CD4-positive, alpha-beta memory T cell (primary cell): Measurements from ENCODE around the gene STRADA. TPM values are rescaled to one million over a fixed set of nuclear protein-coding genes. Genes with fewer than 3 reads are reported as not detected.

Experiments used
- CTCF ChIA-PET: fragments of 350-600 bp; sonication (Branson Sonifier 250); formaldehyde crosslinking; loops from one replicate; lab custom pipeline; 2021; ENCODE audit warnings: inconsistent platforms; ENCODE audit not compliant: partially characterized antibody; lab: Charles Lee
- POLR2A ChIA-PET: fragments of 350-600 bp; sonication (Branson Sonifier 250); formaldehyde crosslinking; loops from one replicate; lab custom pipeline; 2021; ENCODE audit not compliant: partially characterized antibody; lab: Charles Lee
- DNase-seq, 5 donors: peaks; one replicate each; pipeline versions ENCODE4 v3.0.0 to v3.0.0-alpha.2; 2020 to 2022; ENCODE audit warnings: mixed read lengths in 1 of 5
- H3K27ac ChIP-seq: one replicate; pipeline ENCODE4 v1.7.0; 2013; ENCODE audit warnings: low read depth, low read length
- H3K27me3 ChIP-seq: 2 replicates; pipeline ENCODE4 v1.7.0; 2013; ENCODE audit warnings: mild to moderate bottlenecking, low read length, moderate library complexity; ENCODE audit not compliant: insufficient read depth
- H3K36me3 ChIP-seq: 2 replicates; pipeline ENCODE4 v1.7.0; 2013; ENCODE audit warnings: mild to moderate bottlenecking, low read length, moderate library complexity; ENCODE audit not compliant: insufficient read depth
- H3K4me1 ChIP-seq: 2 replicates; pipeline ENCODE4 v1.7.0; 2013; ENCODE audit warnings: mild to moderate bottlenecking, low read length, moderate library complexity; ENCODE audit not compliant: insufficient read depth
- H3K4me3 ChIP-seq, 2 donors: one replicate each; pipeline ENCODE4 v1.7.0; 2013; ENCODE audit warnings: low read length in 2 of 2, mild to moderate bottlenecking in 1 of 2
- H3K9me3 ChIP-seq, 2 donors: one replicate each; pipeline ENCODE4 v1.7.0; 2013; ENCODE audit warnings: low read length in 2 of 2, control low read depth in 1 of 2; ENCODE audit not compliant: control insufficient read depth in 1 of 2
- H3K27ac Mint-ChIP-seq, 7 donors: one replicate each; pipeline ENCODE4 v1.8.0; 2020 to 2021; ENCODE audit warnings: mixed read lengths in 7 of 7, mild to moderate bottlenecking in 6 of 7, inconsistent platforms in 3 of 7, moderate library complexity in 3 of 7
- H3K27me3 Mint-ChIP-seq, 2 donors: one replicate each; pipeline ENCODE4 v1.8.0; 2020 to 2021; ENCODE audit warnings: mixed read lengths in 2 of 2
- H3K36me3 Mint-ChIP-seq, 2 donors: one replicate each; pipeline ENCODE4 v1.8.0; 2020 to 2021; ENCODE audit warnings: mixed read lengths in 2 of 2, inconsistent platforms in 1 of 2, mild to moderate bottlenecking in 1 of 2
- H3K4me1 Mint-ChIP-seq, 4 donors: one replicate each; pipeline ENCODE4 v1.8.0; 2020 to 2021; ENCODE audit warnings: mixed read lengths in 4 of 4, mild to moderate bottlenecking in 1 of 4
- H3K4me3 Mint-ChIP-seq, 8 donors: one replicate each; pipeline ENCODE4 v1.8.0; 2020 to 2021; ENCODE audit warnings: mixed read lengths in 8 of 8, mild to moderate bottlenecking in 7 of 8, moderate library complexity in 6 of 8, inconsistent platforms in 3 of 8
- H3K9me3 Mint-ChIP-seq, 8 donors: one replicate each; pipeline ENCODE4 v1.8.0; 2020 to 2021; ENCODE audit warnings: mixed read lengths in 8 of 8, mild to moderate bottlenecking in 5 of 8, inconsistent platforms in 3 of 8, moderate library complexity in 1 of 8
- intact Hi-C: fragments of 100-400 bp; cut with micrococcal nuclease; formaldehyde crosslinking; loops from one replicate; pipeline ENCODE4 v1.15.1; 2023
- polyA plus RNA-seq, 2 donors: library from polyadenylated mRNA; unstranded; fragments of 300-500 nt; fragmentation: Illumina TruSeq; gene quantifications; one replicate each; pipeline ENCODE4 v1.2.3, GENCODE V29; 2021
- total RNA-seq, 2 experiments: library from RNA; stranded (reverse); gene quantifications; one replicate each; pipeline ENCODE4 v1.2.3, GENCODE V29; 2021

STRADA gene
- total and polyA plus RNA-seq, 4 experiments from 2014 or later: 20.0 to 58.3 (median 38.5) TPM

DNA sequence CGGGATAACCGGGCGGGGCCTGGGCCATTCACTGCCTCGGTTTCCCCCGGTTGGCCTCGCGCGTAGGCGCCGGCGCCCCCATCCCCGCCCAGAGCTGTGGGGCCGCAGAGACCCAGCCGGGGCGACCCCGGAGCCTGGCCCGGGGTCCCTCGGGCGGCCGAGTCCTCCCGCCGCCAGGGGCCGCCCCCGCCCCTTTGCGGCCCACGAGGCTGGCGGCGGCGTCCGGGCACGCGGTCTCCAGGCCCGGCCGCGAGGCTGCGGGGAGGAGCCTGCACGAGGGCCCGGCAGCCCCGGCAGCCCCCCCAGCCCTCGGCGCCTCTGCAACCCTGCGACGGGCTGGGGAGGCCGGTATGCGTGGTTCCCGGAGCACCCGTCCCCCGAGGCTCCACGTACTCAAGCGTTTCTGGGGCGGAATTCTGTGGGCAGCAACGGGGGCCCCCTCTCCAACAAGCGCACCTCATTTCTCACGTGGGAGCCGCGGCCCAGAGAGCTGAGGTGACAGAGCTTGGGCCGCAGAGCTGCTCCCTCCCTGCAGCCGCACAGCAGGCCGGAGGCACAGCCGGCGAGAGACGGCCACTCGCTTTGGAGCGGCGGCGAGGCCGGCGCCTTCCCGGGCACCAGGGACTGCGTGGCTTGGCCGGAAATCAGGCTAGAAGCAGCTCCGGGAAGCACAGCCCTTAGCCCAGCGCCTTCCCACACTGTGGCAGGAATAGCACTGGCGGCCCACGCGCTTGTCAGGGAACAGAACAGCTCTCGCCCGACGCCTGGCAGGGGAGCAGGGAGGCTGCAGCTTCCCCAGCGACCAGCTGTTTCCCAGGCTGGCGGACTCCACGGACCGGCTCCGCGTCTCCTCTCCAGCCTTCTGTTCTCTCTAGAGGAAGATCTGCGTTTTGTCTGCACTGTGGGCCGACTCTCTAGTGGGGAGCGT is 40.8 kb downstream of the STRADA start:
- Histone ChIP-seq H3K9me3 (no peaks in the 10 kb centered on the region), H3K4me1 (peaks cover 72% of the 10 kb centered on the region), H3K36me3 (peaks cover 17% of the 10 kb centered on the region), H3K27ac (peak overlapping the region; percentile 73), H3K4me3 (peak overlapping the region; percentile 18 to 77), H3K27me3 (no peaks in the 10 kb centered on the region)
- peak; percentile 58 to 74 (median 63) for DNase-seq
- H3K4me3 Mint-ChIP-seq: peak overlapping the region; percentile 92 to 96 (median 94)
- H3K9me3 Mint-ChIP-seq: peaks cover 0 to 2% (median 0%) of the 10 kb centered on the region in 8 donors
- H3K27ac Mint-ChIP-seq: peak overlapping the region; percentile 96 to 100 (median 98)
- peaks cover 36 to 57% of the 10 kb centered on the region in 2 donors for H3K36me3 Mint-ChIP-seq
- intact Hi-C loops: loop anchor here (5.0 to 10.0 kb wide), 2 partner anchors 148 to 804 kb away; partner anchors contain the start of genes CEP95, DCAF7 and DDX5
- ChIA-PET POLR2A (interaction anchor here (0.6 to 23.0 kb wide), 31 partner anchors 5 to 805 kb away, joined by 3 to 1362 read pairs (median 5); partner anchors contain the start of genes CCDC47, CEP95, DDX42 and DDX5), CTCF (interaction anchor here (2.1 to 3.4 kb wide), 3 partner anchors 9 to 73 kb away, joined by 11 to 22 read pairs (median 16); partner anchors contain the start of genes CCDC47, DDX42 and STRADA)
- peaks cover 27 to 72% (median 53%) of the 10 kb centered on the region in 4 donors for H3K4me1 Mint-ChIP-seq
- no peaks in the 10 kb centered on the region for H3K27me3 Mint-ChIP-seq

DNA sequence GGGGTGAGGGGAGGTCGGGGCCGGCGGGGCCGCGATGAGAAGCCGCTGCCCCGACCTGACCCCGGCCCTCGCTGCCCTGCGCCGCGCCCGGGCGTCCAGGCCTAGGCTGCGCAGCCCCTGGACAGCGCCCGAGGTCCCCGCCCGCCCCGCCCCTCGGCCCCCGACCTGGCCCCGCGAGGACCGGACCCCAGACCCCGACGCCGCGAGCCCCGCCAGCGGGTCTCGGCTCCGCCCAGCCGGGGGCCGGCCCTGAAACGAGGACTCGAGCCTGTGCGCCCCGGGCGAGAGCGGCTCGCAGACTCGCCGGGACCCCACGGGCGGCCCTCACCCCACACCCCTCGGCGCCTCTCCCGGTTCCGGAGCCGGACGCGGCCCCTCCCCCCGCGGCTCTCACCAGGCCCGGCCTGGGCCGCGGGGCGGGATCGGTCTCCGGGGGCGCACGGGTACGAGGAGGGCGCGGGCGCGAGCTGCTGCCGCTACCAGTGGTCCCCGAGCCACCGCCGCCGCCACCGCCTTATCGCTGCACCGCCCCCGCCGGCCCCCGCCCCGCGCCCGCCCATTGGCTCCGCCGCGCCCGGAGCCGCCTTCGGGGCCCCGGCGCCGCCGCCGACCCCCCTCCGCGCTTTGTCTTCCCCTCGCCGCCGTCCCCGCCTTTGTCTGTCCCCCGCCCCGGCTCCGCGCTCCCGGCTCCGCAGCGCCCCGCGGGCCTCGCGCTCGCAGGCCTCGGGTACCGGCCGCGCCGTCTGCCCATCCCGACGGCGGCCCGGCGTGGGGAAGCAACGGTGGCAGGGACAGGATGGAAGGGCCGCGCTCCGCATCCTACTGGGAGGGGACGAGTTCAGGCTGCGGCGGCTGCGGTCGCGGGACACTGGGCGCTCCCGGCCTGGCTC is 41.7 kb downstream of the STRADA start, which contains the start of gene LIMD2:
Gene LIMD2, minus strand, starts transcription at position 488 of the 890 bp plus-strand sequence. CDS start 827 bp downstream, outside the sequence.
- Mint-ChIP-seq H3K36me3 (peaks cover 32 to 59% of the 10 kb centered on the region in 2 donors), H3K27me3 (no peaks in the 10 kb centered on the region), H3K4me1 (peaks cover 27 to 72% (median 51%) of the 10 kb centered on the region in 4 donors), H3K27ac (peak within 1 kb of the TSS; percentile 96 to 100 (median 98)), H3K4me3 (peak within 1 kb of the TSS; percentile 94 to 99 (median 98)), H3K9me3 (peaks cover 0 to 5% (median 0%) of the 10 kb centered on the region in 8 donors)
- CTCF ChIA-PET: interaction anchor here (2.1 to 3.4 kb wide), 2 partner anchors 10 to 42 kb away, joined by 16 to 22 read pairs; partner anchors contain the start of gene STRADA
- Histone ChIP-seq H3K4me1 (peaks cover 72% of the 10 kb centered on the region), H3K27ac (peak within 1 kb of the TSS; percentile 73), H3K36me3 (peaks cover 17% of the 10 kb centered on the region), H3K9me3 (no peaks in the 10 kb centered on the region), H3K27me3 (no peaks in the 10 kb centered on the region), H3K4me3 (peak within 1 kb of the TSS; percentile 47 to 98)
- intact Hi-C loops: loop anchor here (1.0 to 10.0 kb wide), 7 partner anchors 73 to 805 kb away; partner anchors contain the start of genes CCDC47, CEP95, DCAF7 and DDX5
- POLR2A ChIA-PET: interaction anchor here (0.6 to 23.0 kb wide), 23 partner anchors 4 to 806 kb away, joined by 3 to 1362 read pairs (median 7); partner anchors contain the start of genes CCDC47, CEP95, DDX42 and DDX5
- DNase-seq: peak; percentile 83 to 86 (median 84)

DNA sequence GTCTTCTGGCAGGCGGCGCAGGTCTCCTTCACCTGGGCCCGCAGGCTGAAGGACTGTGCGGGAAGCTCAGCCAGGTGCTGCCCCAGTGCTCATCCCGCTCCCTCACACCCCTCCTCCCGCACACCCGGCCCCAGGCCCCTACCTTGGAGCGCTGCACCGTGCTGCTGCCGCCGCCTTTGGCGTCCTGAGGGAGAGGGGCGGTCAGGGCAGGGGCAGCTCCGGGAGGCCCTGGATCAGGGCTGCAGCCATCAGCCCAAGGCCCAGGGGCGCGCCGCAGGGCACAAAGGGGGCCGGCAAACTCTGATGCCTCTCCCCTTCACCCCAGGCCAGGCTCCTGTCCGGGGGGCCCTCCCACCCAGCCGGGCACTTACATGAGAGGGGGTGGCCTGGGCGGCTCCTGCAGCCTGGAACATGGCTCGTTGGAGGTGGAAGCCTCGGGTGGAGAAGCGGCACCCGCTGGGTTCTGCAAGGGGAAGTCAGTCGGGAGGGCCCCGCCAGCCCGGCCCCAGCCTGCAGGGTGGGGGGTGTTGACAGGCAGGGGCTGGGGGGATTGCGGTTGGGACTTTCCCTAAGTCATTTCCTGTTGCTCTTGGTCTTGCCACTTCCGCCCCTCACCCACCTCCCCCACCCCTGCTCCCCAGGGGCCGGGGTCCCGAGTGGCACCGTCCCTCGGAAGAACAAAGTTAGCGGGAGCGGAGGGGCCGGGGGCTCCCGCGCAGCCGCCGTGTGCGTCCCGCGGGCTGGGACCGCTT is 42.5 kb downstream of the STRADA start:
- ChIA-PET CTCF (interaction anchor here (0.9 to 8.3 kb wide), 9 partner anchors 11 to 273 kb away, joined by 3 to 315 read pairs (median 6); partner anchors contain the start of genes CCDC47 and DDX42), POLR2A (interaction anchor here (0.6 to 23.0 kb wide), 36 partner anchors 12 to 807 kb away, joined by 3 to 1362 read pairs (median 7); partner anchors contain the start of genes CCDC47, CEP95, CYB561 and DDX42)
- Histone ChIP-seq H3K27ac (peak overlapping the region; percentile 69), H3K9me3 (no peaks in the 10 kb centered on the region), H3K36me3 (peaks cover 17% of the 10 kb centered on the region), H3K4me3 (peak overlapping the region; percentile 47 to 98), H3K27me3 (no peaks in the 10 kb centered on the region), H3K4me1 (peaks cover 72% of the 10 kb centered on the region)
- DNase-seq: peak; percentile 91 to 95 (median 94)
- Mint-ChIP-seq H3K27ac (peak overlapping the region; percentile 88 to 99 (median 93)), H3K9me3 (peaks cover 0 to 6% (median 0%) of the 10 kb centered on the region in 8 donors), H3K4me1 (peaks cover 27 to 75% (median 53%) of the 10 kb centered on the region in 4 donors), H3K27me3 (no peaks in the 10 kb centered on the region), H3K4me3 (peak overlapping the region; percentile 94 to 99 (median 98)), H3K36me3 (peaks cover 32 to 65% of the 10 kb centered on the region in 2 donors)
- intact Hi-C loops: loop anchor here (1.0 to 10.0 kb wide), 8 partner anchors 11 to 274 kb away; partner anchors contain the start of genes CCDC47, FTSJ3, MAP3K3 and PSMC5

DNA sequence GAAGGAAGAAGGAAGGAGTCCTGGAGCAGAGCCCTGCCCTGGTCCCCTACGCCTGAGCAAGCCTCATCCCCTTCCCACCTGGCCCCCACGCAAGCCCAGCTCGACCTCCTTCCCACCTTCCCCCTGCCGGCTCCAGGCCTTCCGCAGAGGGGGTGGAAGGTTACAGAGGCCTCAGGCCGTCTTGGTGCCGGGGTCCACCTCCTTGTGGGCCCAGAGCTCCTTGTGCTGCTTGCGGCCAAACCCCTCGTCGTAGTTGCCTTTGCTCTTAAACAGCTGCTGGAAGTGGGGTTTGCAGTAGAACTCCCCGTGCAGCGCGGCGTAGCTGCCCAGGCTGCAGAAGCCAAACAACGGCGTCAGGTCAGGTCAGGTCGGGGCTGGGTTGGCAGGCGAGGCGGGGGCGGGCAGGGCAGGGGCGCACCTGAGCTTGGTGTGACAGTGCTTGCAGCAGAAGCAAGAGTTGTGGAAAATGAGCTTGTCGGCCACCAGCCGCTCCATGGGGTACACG is 43.2 kb downstream of the STRADA start:
- no peaks in the 10 kb centered on the region for H3K27me3 Mint-ChIP-seq
- peaks cover 28 to 67% of the 10 kb centered on the region in 2 donors for H3K36me3 Mint-ChIP-seq
- no peaks in the 10 kb centered on the region for H3K9me3 ChIP-seq
- peaks cover 0 to 6% (median 0%) of the 10 kb centered on the region in 8 donors for H3K9me3 Mint-ChIP-seq
- ChIA-PET POLR2A (interaction anchor here (0.6 to 23.0 kb wide), 31 partner anchors 12 to 807 kb away, joined by 3 to 1362 read pairs (median 6); partner anchors contain the start of genes CCDC47, CYB561, DDX42 and FTSJ3), CTCF (interaction anchor here (0.6 to 8.3 kb wide), 18 partner anchors 11 to 273 kb away, joined by 3 to 315 read pairs (median 4); partner anchors contain the start of genes CCDC47, DDX42 and MAP3K3)
- H3K4me1 Mint-ChIP-seq: peaks cover 23 to 73% (median 51%) of the 10 kb centered on the region in 4 donors
- peak overlapping the region; percentile 94 to 99 (median 98) for H3K4me3 Mint-ChIP-seq
- peak overlapping the region; percentile 69 for H3K27ac ChIP-seq
- H3K27ac Mint-ChIP-seq: peak overlapping the region; percentile 96 to 99 (median 98)
- peak overlapping the region; percentile 90 to 98 for H3K4me3 ChIP-seq
- peak in 3 of 5 donors; percentile 25 to 41 (median 37) for DNase-seq
- no peaks in the 10 kb centered on the region for H3K27me3 ChIP-seq
- H3K4me1 ChIP-seq: peaks cover 70% of the 10 kb centered on the region
- intact Hi-C loops: loop anchor here (1.0 to 10.0 kb wide), 7 partner anchors 12 to 274 kb away; partner anchors contain the start of genes CCDC47, MAP3K3, SMARCD2 and STRADA
- peaks cover 18% of the 10 kb centered on the region for H3K36me3 ChIP-seq
